Measurements from ENCODE around the gene TMCC1. TPM values are rescaled to one million over a fixed set of nuclear protein-coding genes. Genes with fewer than 3 reads are reported as not detected.

The TMCC1 gene
- total RNA-seq, 1 donor from 2014 or later, result 33.4 TPM

GRCh38 chr3:129663930-129664646 lies 229.4 kb downstream of the TMCC1 start:
- no peak overlapping the region for H3K27ac ChIP-seq
- intact Hi-C loops (cut with DNase I), result no loop called here
- no peak for ATAC-seq
- no peak for TF ChIP-seq CTCF (IDR thresholded peaks at IDR 0.05)
- no peaks in the 10 kb centered on the region for H3K36me3 ChIP-seq
- H3K4me1 ChIP-seq, result no peaks in the 10 kb centered on the region
- no peaks in the 10 kb centered on the region for H3K27me3 ChIP-seq (ENCODE audit: low read depth)
- H3K9me3 ChIP-seq, result no peaks in the 10 kb centered on the region
- DNase-seq, result no peak
- H3K4me3 ChIP-seq, result no peak overlapping the region

- intact Hi-C loops (cut with DNase I), result no loop called here
- no peak for TF ChIP-seq CTCF (IDR thresholded peaks at IDR 0.05)
- Histone ChIP-seq H3K36me3 (no peaks in the 10 kb centered on the region), H3K9me3 (no peaks in the 10 kb centered on the region), H3K27ac (no peak overlapping the region), H3K27me3 (ENCODE audit: low read depth) (no peaks in the 10 kb centered on the region), H3K4me1 (peaks cover 6% of the 10 kb centered on the region), H3K4me3 (no peak overlapping the region)
- ATAC-seq, result peak; percentile 49 to 72
- DNase-seq, result no peak
These were observed 230.5 kb downstream of the TMCC1 start for GRCh38 chr3:129663045-129663446.

DNA sequence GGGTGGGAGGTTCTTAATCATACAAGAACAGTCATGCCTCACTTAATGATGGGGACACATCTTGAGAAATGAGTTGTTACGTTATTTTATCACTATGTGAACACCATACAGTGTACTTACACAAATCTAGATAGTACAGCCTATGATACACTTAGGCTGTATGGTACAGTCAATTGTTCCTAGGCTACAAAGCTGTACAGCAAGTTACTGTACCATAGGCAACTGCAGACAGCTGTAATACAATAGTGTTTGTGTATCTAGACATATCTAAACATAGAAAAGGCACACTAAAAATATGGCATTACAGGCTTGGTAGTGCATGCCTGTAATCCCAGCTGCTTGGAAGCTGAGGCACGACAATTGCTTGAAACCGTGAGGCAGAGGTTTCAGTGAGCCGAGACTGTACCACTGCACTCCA lies 231.3 kb downstream of the TMCC1 start:
- no peak for TF ChIP-seq CTCF (IDR thresholded peaks at IDR 0.05)

GRCh38 chr3:129661766-129662165 lies 231.7 kb downstream of the TMCC1 start:
- H3K9me3 ChIP-seq, result no peaks in the 10 kb centered on the region
- H3K4me1 ChIP-seq, result peaks cover 11% of the 10 kb centered on the region
- TF ChIP-seq CTCF (IDR thresholded peaks at IDR 0.05), result no peak
- no peak overlapping the region for H3K4me3 ChIP-seq
- ATAC-seq (peak in 1 of 2 donors; percentile 24), DNase-seq (no peak)
- no peak overlapping the region for H3K27ac ChIP-seq
- intact Hi-C loops (cut with DNase I), result no loop called here
- H3K27me3 ChIP-seq (ENCODE audit: low read depth), result no peaks in the 10 kb centered on the region
- no peaks in the 10 kb centered on the region for H3K36me3 ChIP-seq

More for the DNA sequence above, 231.3 kb downstream of the TMCC1 start:
- Histone ChIP-seq H3K27me3 (ENCODE audit: low read depth) (no peaks in the 10 kb centered on the region), H3K9me3 (no peaks in the 10 kb centered on the region), H3K4me3 (no peak overlapping the region), H3K36me3 (no peaks in the 10 kb centered on the region), H3K4me1 (peaks cover 11% of the 10 kb centered on the region), H3K27ac (no peak overlapping the region)
- intact Hi-C loops (cut with DNase I), result no loop called here
- DNase-seq, result no peak
- peak; percentile 51 to 64 for ATAC-seq

- DNase-seq, result no peak
- TF ChIP-seq CTCF (IDR thresholded peaks at IDR 0.05), result no peak
- H3K4me3 ChIP-seq, result no peak overlapping the region
- intact Hi-C loops (cut with DNase I), result loop anchor here (10.0 kb wide), 1 partner anchor 167 kb away; no protein-coding TSS in a partner anchor
- ATAC-seq, result no peak
- H3K36me3 ChIP-seq, result peaks cover 12% of the 10 kb centered on the region
- H3K27me3 ChIP-seq (ENCODE audit: low read depth), result no peaks in the 10 kb centered on the region
- H3K9me3 ChIP-seq, result no peaks in the 10 kb centered on the region
- no peak overlapping the region for H3K27ac ChIP-seq
- peaks cover 11% of the 10 kb centered on the region for H3K4me1 ChIP-seq
These were observed 235.2 kb downstream of the TMCC1 start for GRCh38 chr3:129658110-129658843.

All from lower lobe of right lung (tissue), 2 donors.